NCI-H510A treated with DMSO at 0.1 percent for 48 hours (cell line): ENCODE results near the gene SLC30A7.
"Not testable (repeated sequence)": the region's sequence is repeated elsewhere in the genome, so short reads cannot be mapped to it uniquely, and the experiment has no call there.

Experiments used
- DNase-seq: peaks from one replicate; lab custom pipeline; 2025; lab: John Stamatoyannopoulos, UW

Gene SLC30A7, protein sequence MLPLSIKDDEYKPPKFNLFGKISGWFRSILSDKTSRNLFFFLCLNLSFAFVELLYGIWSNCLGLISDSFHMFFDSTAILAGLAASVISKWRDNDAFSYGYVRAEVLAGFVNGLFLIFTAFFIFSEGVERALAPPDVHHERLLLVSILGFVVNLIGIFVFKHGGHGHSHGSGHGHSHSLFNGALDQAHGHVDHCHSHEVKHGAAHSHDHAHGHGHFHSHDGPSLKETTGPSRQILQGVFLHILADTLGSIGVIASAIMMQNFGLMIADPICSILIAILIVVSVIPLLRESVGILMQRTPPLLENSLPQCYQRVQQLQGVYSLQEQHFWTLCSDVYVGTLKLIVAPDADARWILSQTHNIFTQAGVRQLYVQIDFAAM

GRCh38 chr1:100895540-100896480, at the start of gene SLC30A7:
Gene SLC30A7 (plus strand): TSS chr1:100896090. CDS start chr1:100896263, 173 bp downstream.
- DNase-seq, result peak; percentile 83

- DNase-seq, result no peak
Measured at GRCh38 chr1:100847361-100848082, 48.4 kb upstream of the SLC30A7 start.

DNA sequence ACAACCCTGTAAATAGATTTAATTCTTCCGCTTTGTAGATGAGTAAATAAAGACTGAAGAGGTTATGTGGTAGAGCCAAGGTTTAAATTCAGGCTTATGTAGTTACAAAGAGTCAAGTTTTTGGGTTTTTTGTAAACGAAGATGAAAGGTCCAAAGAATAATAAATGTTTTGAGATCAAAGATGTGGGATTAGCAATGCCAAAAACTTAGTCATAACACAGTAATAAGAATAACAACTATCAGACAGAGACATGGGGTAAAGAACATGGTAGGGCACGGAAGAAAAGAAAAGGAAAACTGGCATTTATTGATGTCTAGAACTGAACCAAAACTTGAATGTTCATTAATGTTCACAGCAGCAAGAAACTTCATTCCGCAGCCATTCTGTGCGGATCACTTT, 44.2 kb upstream of the SLC30A7 start:
- DNase-seq, result no peak

DNA sequence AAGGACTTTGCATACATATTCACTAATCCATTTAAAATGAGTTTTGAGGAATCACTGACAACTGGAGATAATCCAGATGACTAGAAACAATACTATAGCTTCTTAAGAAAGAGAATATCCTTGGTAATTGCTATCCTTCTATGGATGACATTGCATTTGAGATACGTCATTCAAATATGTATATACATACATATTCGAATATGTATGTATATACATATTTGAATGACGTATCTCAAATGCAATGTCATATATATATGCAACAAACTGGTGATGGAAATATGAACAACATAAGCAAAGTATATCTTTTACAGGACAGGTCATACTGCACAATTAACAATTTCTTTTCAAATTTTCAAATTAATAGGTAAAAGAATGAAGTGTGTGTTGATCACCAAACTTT, 42.9 kb upstream of the SLC30A7 start:
- no peak for DNase-seq

GRCh38 chr1:100855116-100855515, 40.8 kb upstream of the SLC30A7 start:
- DNase-seq, result not testable (repeated sequence)

DNA sequence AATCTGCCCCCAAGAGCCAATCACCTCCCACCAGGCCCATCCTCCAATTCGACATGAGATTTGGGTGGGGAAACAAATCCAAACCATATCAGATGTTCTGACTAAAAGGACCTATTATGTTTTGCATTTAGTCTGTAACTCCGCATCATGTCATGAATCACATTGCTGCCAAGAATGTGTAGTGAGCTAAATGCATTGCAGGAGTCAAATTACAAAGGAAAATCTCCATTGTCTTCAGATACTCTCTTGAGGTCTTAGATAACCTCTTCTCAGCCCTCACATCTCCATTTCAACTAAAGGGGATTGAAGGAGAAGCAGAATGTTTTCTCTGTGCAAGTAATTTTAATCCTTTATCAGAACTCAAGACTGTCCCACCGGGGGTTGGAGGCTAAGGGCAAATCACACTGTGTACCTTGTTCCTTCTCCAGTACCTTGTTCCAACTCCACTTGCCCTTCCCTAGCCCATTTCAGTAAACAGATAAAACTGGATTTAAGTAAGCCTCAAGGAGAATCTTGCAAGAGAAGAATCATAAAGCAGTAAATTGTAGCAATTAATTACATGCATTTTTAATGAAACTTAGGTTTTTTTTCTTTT, 35.4 kb upstream of the SLC30A7 start:
- DNase-seq, result no peak

DNA sequence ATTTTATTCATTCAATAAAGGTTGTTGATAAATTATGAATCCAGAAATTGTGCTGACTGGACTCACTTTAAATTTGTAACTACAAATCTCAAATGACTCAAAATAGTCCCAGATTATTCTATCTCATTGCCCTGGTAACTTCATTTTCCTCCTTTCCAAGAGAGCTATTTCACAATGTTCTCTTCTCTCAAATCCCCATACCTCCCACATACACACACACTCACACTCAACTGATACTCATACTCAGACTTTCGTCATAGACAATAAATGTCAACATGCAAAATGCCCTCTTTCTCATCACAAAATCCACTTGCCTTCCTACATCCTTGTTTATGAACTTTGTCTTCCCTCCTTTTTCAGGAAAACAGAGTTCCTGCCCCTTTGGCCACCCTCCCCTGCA, 34.5 kb upstream of the SLC30A7 start:
- DNase-seq, result no peak

DNA sequence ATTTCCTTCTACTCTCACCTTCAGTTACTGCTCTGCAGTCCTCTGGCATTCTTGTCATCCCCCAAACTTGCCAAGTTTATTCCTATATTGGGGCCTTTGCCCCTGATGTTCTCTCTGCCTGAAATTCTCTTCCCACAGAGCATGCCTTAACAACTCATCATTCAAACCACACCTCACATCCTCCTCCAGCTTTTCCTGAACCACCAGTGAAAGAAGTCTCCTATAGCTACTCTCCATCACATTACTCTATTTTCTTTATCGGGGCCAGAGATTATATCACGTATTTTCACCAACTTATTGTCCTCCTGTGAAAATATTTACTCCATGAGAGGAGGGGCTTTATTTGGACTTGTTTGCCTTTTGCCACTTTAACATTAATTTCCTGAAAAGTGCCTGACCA, 33.3 kb upstream of the SLC30A7 start:
- DNase-seq, result no peak

GRCh38 chr1:100866041-100866900, 29.6 kb upstream of the SLC30A7 start:
- peak; percentile 27 for DNase-seq

- DNase-seq, result no peak
Measured at GRCh38 chr1:100866901-100867206, 29.0 kb upstream of the SLC30A7 start.

- peak; percentile 52 for DNase-seq
Measured at GRCh38 chr1:100868364-100868995, 27.4 kb upstream of the SLC30A7 start.

DNA sequence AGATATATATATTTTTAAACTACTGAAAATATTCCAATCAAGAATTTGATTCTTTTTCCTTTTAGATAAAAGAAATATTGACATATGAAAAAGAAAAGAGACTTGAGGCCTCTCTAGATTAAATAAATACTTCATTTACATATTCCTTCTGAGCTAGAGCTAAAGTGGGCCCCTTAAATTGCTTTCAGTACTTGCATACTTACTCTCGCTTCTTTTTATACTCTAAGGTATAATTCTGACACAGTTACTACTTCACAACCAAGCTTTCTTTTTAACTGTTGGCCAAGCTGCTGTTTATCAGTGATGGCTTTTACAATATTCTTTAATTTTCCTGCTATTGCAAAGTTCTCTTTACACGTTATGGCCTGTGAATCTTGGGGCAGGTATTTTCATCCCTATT, 25.9 kb upstream of the SLC30A7 start:
- DNase-seq, result no peak

DNA sequence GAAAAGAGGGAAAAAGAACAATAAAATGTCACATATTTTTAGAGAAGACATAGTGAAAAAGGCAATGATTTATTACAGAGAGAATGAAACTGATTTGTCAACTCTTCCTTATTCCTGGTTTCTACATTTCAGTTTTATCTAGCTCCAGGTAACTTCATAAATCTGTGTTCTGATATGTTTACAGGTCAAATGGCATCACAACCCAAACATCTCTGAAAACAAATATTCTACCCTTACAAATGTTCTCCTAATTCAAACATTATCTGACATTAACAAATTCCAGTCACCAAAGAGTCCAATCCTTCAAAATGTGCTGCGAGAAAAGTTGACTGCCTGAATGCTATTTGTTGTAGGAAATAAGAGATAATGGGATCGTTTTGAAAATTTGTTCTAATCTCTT, 21.5 kb upstream of the SLC30A7 start:
- DNase-seq, result no peak

GRCh38 chr1:100875228-100875627, 20.7 kb upstream of the SLC30A7 start:
- DNase-seq, result peak; percentile 80

- DNase-seq, result no peak
Measured at GRCh38 chr1:100876291-100876690, 19.6 kb upstream of the SLC30A7 start.

DNA sequence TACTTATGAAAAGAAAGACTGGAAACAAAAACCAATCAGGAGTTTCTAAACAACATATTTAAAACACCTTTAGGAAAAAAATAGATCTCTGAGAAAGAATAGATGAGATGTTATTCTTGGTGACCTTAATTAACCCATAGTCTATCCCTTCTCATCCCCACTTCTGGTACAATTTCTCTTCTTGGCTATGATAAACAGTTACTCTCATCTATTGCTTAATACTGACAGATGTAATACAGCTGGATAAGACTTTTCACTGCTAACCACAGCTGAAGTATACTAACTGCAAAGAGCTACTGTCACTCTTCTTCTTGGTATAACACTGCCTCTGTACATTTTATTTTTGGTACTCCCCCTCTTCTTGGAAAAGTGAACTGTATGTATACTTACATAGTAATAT, 16.5 kb upstream of the SLC30A7 start:
- DNase-seq, result no peak

GRCh38 chr1:100881687-100882086, 14.2 kb upstream of the SLC30A7 start:
- DNase-seq, result no peak

GRCh38 chr1:100882698-100883097, 13.2 kb upstream of the SLC30A7 start:
- DNase-seq, result no peak

GRCh38 chr1:100883963-100884362, 11.9 kb upstream of the SLC30A7 start:
- no peak for DNase-seq

DNA sequence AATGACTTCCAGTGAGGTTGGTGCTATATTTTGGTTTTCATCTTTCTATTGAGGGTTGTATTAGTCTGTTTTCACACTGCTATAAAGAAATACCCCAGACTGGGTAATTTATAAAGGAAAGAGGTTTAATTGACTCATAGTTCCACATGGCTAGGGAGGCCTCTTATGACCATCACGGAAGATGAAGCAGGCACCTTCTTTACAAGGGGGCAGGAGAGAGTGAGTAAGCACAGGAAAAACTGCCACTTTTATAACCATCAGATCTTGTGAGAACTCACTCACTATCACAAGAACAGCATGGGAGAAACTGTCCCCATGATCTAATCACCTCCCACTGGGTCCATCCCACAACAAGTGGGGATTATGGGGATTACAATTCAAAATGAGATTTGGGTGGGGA, 6.9 kb upstream of the SLC30A7 start:
- not testable (repeated sequence) for DNase-seq
